ENCODE results near the gene NAV2.

NAV2 gene

GRCh38 chr11:19846654-19847305 is 134.1 kb downstream of the NAV2 start:
- H3K4me3 ChIP-seq (ENCODE audit: low read depth, low read length), result no peak overlapping the region
- TF ChIP-seq, protein P1, sequence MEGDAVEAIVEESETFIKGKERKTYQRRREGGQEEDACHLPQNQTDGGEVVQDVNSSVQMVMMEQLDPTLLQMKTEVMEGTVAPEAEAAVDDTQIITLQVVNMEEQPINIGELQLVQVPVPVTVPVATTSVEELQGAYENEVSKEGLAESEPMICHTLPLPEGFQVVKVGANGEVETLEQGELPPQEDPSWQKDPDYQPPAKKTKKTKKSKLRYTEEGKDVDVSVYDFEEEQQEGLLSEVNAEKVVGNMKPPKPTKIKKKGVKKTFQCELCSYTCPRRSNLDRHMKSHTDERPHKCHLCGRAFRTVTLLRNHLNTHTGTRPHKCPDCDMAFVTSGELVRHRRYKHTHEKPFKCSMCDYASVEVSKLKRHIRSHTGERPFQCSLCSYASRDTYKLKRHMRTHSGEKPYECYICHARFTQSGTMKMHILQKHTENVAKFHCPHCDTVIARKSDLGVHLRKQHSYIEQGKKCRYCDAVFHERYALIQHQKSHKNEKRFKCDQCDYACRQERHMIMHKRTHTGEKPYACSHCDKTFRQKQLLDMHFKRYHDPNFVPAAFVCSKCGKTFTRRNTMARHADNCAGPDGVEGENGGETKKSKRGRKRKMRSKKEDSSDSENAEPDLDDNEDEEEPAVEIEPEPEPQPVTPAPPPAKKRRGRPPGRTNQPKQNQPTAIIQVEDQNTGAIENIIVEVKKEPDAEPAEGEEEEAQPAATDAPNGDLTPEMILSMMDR (IDR thresholded peaks at IDR 0.05; ENCODE audit: low read depth, low read length, missing control alignments), result no peak
- in situ Hi-C loops (cut with HindIII; ENCODE audit: low sequenced_read_pairs), result no loop called here
- DNase-seq (ENCODE audit: low read depth), result peak; percentile 58

GRCh38 chr11:19848219-19848618 is 135.6 kb downstream of the NAV2 start:
- in situ Hi-C loops (cut with HindIII; ENCODE audit: low sequenced_read_pairs), result no loop called here
- no peak for DNase-seq (ENCODE audit: low read depth)
- TF ChIP-seq, protein P1 (IDR thresholded peaks at IDR 0.05; ENCODE audit: low read depth, low read length, missing control alignments), result no peak
- no peak overlapping the region for H3K4me3 ChIP-seq (ENCODE audit: low read depth, low read length)

DNA sequence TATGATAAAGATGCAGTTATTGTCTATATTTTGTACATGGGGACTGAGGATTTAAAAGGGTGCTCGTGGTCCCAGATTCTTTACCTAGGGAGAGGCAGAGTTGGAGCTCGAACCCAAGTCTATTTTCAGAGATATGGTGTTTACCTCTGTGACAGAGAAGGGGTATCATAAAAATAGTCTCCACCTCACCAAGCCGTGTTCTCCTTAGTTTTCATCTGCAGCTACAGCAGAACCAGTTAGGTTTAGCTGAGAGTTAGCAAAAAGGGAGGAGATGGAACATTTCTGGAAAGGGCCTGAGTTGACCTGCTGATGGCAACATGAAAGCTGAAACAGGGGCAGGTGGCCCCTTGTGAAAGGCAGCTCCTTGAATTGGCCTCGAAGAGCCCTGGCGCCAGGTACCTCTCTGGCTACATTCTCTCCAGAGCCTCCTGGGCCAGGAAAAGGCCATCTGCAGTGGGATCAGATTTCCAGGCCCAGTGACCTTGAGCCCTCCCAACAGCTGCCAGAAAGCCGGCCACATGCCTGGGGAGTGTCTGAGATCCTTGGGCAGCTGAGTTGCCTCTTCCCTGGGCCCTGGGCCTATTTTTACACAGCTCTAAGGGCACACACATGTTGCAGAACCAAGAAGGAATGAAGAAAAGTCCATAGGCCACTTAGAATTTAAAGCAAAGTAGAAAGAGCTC is 136.6 kb downstream of the NAV2 start:
- TF ChIP-seq, protein P1 (IDR thresholded peaks at IDR 0.05; ENCODE audit: low read depth, low read length, missing control alignments), result no peak
- H3K4me3 ChIP-seq (ENCODE audit: low read depth, low read length), result no peak overlapping the region
- no peak for DNase-seq (ENCODE audit: low read depth)
- in situ Hi-C loops (cut with HindIII; ENCODE audit: low sequenced_read_pairs), result no loop called here

GRCh38 chr11:19849947-19850593 is 137.4 kb downstream of the NAV2 start:
- DNase-seq (ENCODE audit: low read depth), result no peak
- no peak overlapping the region for H3K4me3 ChIP-seq (ENCODE audit: low read depth, low read length)
- TF ChIP-seq, protein P1 (IDR thresholded peaks at IDR 0.05; ENCODE audit: low read depth, low read length, missing control alignments), result no peak
- in situ Hi-C loops (cut with HindIII; ENCODE audit: low sequenced_read_pairs), result no loop called here

DNA sequence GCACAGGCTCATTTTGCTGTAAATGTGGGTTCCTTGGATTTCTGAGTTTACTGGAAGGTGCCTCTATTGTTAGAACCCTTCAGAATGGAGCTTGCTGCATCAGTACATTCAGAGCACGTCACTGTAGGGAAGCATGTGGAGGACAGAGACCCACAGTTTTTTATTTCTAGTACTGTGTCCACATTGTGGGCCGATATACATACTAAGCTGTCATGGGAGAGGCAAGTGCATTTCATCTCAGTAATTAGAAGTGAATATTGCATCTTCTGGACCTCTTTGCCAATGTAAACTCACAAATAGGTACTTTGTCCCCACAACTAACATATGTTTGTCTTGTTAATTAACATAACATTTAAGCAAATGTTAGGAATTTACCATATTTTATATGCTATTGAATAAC is 139.7 kb downstream of the NAV2 start:
- no peak overlapping the region for H3K4me3 ChIP-seq (ENCODE audit: low read depth, low read length)
- in situ Hi-C loops (cut with HindIII; ENCODE audit: low sequenced_read_pairs), result no loop called here
- TF ChIP-seq, protein P1 (IDR thresholded peaks at IDR 0.05; ENCODE audit: low read depth, low read length, missing control alignments), result no peak
- no peak for DNase-seq (ENCODE audit: low read depth)

DNA sequence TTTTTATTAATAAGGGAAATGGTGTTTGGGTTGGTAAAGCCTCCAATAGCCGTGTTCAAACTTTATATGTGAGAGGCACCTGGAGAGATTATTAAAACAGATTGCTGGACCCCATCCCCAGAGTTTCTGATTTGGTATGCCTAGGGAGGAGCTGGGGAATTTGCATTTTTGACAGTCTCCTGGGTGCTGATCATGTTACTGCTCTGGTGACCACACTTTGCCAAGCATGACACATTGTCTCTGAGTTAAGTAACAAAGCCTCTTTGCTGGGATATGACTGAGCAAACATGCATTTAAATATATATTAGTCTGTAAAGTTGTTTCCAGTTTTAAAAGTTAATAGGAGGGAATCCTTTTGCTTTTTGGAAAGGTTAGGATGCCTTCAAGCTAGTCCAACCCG is 140.4 kb downstream of the NAV2 start:
- DNase-seq (ENCODE audit: low read depth), result no peak

More for the DNA sequence above, 140.4 kb downstream of the NAV2 start:
- no peak overlapping the region for H3K4me3 ChIP-seq (ENCODE audit: low read depth, low read length)
- TF ChIP-seq, protein P1 (IDR thresholded peaks at IDR 0.05; ENCODE audit: low read depth, low read length, missing control alignments), result no peak
- in situ Hi-C loops (cut with HindIII; ENCODE audit: low sequenced_read_pairs), result no loop called here

Data from astrocyte of the cerebellum (primary cell).